GM21786 (cell line): ENCODE data around the gene TM4SF20.

Source experiments
- ATAC-seq: cut with Tn5 transposase; IDR thresholded peaks from one replicate; pipeline ENCODE4 v1.9.1; 2021; ENCODE audit not compliant: unreplicated experiment

Gene TM4SF20

GRCh38 chr2:227323818-227324217 lies 55.3 kb downstream of the TM4SF20 start:
- no peak for ATAC-seq

DNA sequence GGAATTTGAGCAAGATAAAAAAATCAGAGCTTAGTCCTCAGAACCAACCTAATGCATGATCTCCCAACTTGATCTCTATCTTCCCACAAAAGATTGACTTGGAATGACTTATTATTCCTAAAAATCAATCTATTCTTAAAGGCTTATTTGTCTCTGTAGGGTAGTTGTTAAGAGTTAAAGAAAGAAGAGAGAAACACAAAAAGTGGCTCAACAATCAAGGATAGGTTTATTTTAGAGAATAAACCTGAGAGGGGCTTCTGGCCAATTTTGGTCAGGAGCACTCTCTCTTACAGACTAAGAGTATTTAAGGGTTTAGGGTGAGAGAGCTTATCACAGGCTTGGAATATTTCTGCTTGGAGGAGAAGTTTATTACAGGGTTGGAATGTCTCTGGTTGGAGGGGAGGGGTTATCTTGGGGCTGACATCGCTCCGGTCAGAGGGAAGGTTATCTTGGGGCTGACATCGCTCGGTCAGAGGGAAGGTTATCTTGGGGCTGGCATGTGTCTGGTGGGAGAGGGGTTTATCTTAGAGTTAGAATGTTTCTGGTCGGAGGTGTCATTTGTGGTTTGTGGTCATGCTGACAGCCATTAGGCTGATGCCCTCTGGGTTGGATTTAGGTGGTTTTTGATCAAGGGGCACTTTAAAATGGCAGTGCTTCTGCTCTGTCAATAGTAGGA lies 56.4 kb downstream of the TM4SF20 start:
- ATAC-seq: no peak

DNA sequence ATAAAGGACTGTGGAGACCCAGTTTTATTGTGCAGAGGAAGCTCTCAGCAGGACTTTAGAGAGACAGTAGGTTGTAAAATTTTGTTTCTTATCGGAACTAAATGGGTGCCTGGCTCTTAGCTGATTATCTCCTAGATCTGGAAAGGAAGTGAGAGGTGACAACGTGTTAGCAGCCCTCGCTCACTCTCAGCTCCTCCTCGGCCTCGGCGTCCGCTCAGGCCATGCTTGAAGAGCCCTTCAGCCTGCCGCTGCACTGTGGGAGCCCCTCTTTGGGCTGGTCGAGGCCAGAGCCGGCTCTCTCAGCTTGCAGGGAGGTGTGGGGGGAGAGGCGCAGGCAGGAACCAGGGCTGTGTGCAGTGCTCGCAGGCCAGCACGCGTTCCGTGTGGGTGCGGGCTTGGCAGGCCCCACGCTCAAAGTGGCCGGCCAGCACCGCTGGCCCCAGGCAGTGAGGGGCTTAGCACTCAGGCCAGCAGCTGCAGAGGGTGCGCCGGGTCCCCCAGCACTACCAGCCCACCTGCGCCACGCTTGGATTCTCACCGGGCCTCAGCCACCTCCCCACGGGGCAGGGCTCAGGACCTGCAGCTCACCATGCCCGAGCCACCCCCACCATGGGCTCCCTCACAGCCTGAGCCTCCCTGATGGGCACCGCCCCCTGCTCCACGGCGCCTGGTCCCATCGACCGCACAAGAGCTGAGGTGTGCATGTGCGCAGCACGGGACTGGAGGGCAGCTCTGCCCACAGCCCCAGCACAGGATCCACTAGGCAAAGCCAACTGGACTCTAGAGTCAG lies 58.6 kb downstream of the TM4SF20 start:
- ATAC-seq: no peak

DNA sequence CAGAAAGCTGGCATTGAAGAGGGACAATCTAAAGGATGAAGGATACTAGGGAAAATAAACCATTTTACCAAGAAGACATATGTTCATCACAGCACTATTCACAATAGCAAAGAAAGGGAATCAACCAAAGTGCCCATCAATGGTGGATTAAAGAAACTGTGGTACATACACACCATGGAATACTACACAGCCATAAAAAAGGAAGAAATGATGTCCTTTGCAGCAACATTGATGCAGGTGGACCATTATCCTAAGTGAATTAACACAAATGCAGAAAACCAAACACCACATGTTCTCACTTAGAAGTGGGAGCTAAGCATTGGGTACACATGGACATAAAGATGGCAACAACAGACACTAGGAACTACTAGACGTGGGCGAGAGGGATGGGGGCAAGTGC lies 61.3 kb downstream of the TM4SF20 start:
- ATAC-seq: no peak

DNA sequence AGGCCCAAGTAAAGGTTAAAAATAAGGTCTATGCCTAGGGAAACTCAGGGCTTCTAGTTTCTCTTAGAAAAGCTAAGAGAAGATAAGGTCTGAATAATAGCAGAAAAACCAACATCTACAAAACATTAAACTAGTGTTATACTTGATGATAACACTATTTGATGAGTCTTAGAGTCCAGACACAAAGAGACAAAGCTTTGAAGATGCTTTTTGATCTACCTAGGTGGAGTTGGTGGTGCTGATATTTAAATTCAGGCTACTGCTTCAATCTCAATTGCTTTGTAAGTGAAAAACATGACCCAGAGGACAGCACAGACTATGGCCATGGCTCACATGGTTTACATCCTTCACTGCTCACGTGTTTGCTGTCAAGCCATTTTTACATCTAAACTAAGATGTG lies 65.8 kb downstream of the TM4SF20 start:
- ATAC-seq: no peak

- no peak for ATAC-seq
Observed at GRCh38 chr2:227312579-227312978, 66.5 kb downstream of the TM4SF20 start.
